A673 (cell line): Measurements from ENCODE around the gene SRPK1.

Source experiments
- CTCF ChIP-seq: fragments of 300-800, 200-600 bp; sonication (generic); conservative IDR thresholded peaks from 2 replicates; pipeline ENCODE4 v1.5.1; 2017; ENCODE audit warnings: low read depth, mild to moderate bottlenecking, antibody characterized with exemption, low read length, moderate library complexity, mixed read lengths
- EZH2 ChIP-seq: fragments of 200-600 bp; sonication (generic); IDR thresholded peaks from 2 replicates; pipeline ENCODE4 v1.6.1; 2017; ENCODE audit warnings: borderline replicate concordance, low read depth, mild to moderate bottlenecking, mixed read lengths, antibody characterized with exemption, low read length; ENCODE audit not compliant: poor library complexity, severe bottlenecking

- TF ChIP-seq CTCF (no peak), EZH2 (no peak)
These were observed 39.3 kb upstream of the SRPK1 start for GRCh38 chr6:35960187-35960586.
